Tibial nerve (tissue), 4 donors: ENCODE data around the gene PLEKHO1.
A peak's percentile ranks its signal among the peaks of the same experiment; 100 is the strongest.

Experiments used
- CTCF ChIP-seq, 5 experiments: fragments of 200-600 bp in 3 of 5; fragments of 450-650 bp in 2 of 5; sonication (generic) in 3 of 5; IDR thresholded peaks; one replicate each; pipeline ENCODE4 v1.5.1; 2016 to 2019; ENCODE audit warnings: antibody characterized with exemption in 5 of 5, mild to moderate bottlenecking in 3 of 5, moderate library complexity in 2 of 5
- EP300 ChIP-seq, 2 donors: sonication (generic); formaldehyde crosslinking; IDR thresholded peaks; one replicate each; pipeline ENCODE4 v1.6.1; 2017; ENCODE audit warnings: antibody characterized with exemption in 2 of 2, mild to moderate bottlenecking in 1 of 2
- POLR2A ChIP-seq, 2 donors: fragments of 450-650 bp; IDR thresholded peaks; one replicate each; pipeline ENCODE4 v1.6.1; 2017; ENCODE audit warnings: antibody characterized with exemption in 2 of 2, mild to moderate bottlenecking in 2 of 2, moderate library complexity in 2 of 2

- TF ChIP-seq CTCF (IDR thresholded peaks at IDR 0.05) (peak in 1 of 5 experiments; percentile 34), EP300 (IDR thresholded peaks at IDR 0.05) (peak in 1 of 2 donors; percentile 76), POLR2A (IDR thresholded peaks at IDR 0.05) (peak; percentile 84 to 88)
Observed at GRCh38 chr1:150149271-150150132, at the start of gene PLEKHO1.
